A673 (cell line): ENCODE results near the gene GLUD1.
"Not testable (repeated sequence)": the region's sequence is repeated elsewhere in the genome, so short reads cannot be mapped to it uniquely, and the experiment has no call there.

Experiments used
- EZH2 ChIP-seq: fragments of 200-600 bp; sonication (generic); IDR thresholded peaks from 2 replicates; pipeline ENCODE4 v1.6.1; 2017; ENCODE audit warnings: borderline replicate concordance, low read depth, mild to moderate bottlenecking, mixed read lengths, antibody characterized with exemption, low read length; ENCODE audit not compliant: poor library complexity, severe bottlenecking
- TF ChIP-seq, protein P1 (sequence below): fragments of 300-800, 200-600 bp; sonication (generic); conservative IDR thresholded peaks from 2 replicates; pipeline ENCODE4 v1.5.1; 2017; ENCODE audit warnings: low read depth, mild to moderate bottlenecking, antibody characterized with exemption, low read length, moderate library complexity, mixed read lengths

DNA sequence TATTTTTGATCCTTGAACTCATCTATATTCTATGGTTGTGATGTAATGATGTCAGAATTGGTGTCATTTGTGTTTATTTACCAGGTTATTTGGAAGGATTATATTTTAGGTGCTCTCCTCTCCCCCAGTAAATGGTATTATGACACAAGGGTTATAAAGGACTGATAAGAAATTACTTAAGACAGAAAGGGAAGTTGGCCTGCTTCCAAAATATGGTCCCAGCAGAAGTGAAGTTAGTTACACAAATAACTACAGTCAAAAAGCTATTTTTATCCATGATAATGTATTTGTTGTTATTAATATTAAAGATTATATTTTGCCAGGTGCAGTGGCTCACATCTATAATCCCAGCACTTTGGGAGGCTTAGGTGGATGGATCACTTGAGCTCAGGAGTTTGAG lies 37.5 kb upstream of the GLUD1 start:
- not testable (repeated sequence) for TF ChIP-seq EZH2
- TF ChIP-seq, protein P1, sequence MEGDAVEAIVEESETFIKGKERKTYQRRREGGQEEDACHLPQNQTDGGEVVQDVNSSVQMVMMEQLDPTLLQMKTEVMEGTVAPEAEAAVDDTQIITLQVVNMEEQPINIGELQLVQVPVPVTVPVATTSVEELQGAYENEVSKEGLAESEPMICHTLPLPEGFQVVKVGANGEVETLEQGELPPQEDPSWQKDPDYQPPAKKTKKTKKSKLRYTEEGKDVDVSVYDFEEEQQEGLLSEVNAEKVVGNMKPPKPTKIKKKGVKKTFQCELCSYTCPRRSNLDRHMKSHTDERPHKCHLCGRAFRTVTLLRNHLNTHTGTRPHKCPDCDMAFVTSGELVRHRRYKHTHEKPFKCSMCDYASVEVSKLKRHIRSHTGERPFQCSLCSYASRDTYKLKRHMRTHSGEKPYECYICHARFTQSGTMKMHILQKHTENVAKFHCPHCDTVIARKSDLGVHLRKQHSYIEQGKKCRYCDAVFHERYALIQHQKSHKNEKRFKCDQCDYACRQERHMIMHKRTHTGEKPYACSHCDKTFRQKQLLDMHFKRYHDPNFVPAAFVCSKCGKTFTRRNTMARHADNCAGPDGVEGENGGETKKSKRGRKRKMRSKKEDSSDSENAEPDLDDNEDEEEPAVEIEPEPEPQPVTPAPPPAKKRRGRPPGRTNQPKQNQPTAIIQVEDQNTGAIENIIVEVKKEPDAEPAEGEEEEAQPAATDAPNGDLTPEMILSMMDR: not testable (repeated sequence)
